SK-N-SH (cell line): ENCODE data around the gene IQSEC1. TPM values are rescaled to one million over a fixed set of nuclear protein-coding genes. Genes with fewer than 3 reads are reported as not detected.
A peak's percentile ranks its signal among the peaks of the same experiment; 100 is the strongest.

Source experiments
- CTCF ChIA-PET: fragments of 300-600, 350-600 bp; formaldehyde crosslinking; extraction: SDS; loops from one replicate; lab custom pipeline; 2021; lab: Yijun Ruan, JAX
- POLR2A ChIA-PET: fragments of 350-600 bp; sonication (Branson Sonifier 250); formaldehyde crosslinking; extraction: SDS; loops from one replicate; lab custom pipeline; 2020; ENCODE audit warnings: antibody characterized with exemption, inconsistent platforms; lab: Yijun Ruan, JAX
- DNase-seq: peaks from one replicate; pipeline ENCODE4 v3.0.0; 2012
- H2AFZ ChIP-seq: fragments of 200-600 bp; sonication (generic); 2 replicates; pipeline ENCODE4 v1.8.1; 2016; ENCODE audit warnings: antibody characterized with exemption, mild to moderate bottlenecking, low read depth
- H3F3A ChIP-seq: fragments of 200-600 bp; sonication (generic); replicated peaks from 2 replicates; pipeline ENCODE3; 2016; ENCODE audit warnings: antibody characterized with exemption, mild to moderate bottlenecking; ENCODE audit not compliant: insufficient read depth
- H3K27ac ChIP-seq, 2 experiments: fragments of 200-500 bp in 1 of 2; fragments of 200-600 bp in 1 of 2; sonication (Bioruptor generic) in 1 of 2; sonication (generic), shearing (Covaris generic) in 1 of 2; 2 replicates each; pipeline versions ENCODE4 v1.5.1 to v1.6.1; 2014 to 2016; ENCODE audit warnings: low read depth in 2 of 2, inconsistent platforms in 1 of 2, low read length in 1 of 2, mild to moderate bottlenecking in 1 of 2, mixed read lengths in 1 of 2
- H3K27me3 ChIP-seq: fragments of 200-600 bp; sonication (generic), shearing (Covaris generic); 2 replicates; pipeline ENCODE4 v1.6.1; 2016; ENCODE audit warnings: mixed run types; ENCODE audit not compliant: insufficient read depth
- H3K36me3 ChIP-seq, 2 experiments: fragments of 200-500 bp in 1 of 2; fragments of 200-600 bp in 1 of 2; sonication (Bioruptor generic) in 1 of 2; sonication (generic) in 1 of 2; replicated peaks in 1 of 2; 2 replicates each; pipeline versions ENCODE3 to v1.5.1; 2014 to 2016; ENCODE audit warnings: low read length in 1 of 2, mild to moderate bottlenecking in 1 of 2; ENCODE audit not compliant: insufficient read depth in 2 of 2, control insufficient read depth in 1 of 2
- H3K4me1 ChIP-seq, 2 experiments: fragments of 200-500 bp in 1 of 2; fragments of 200-600 bp in 1 of 2; sonication (Bioruptor generic) in 1 of 2; sonication (generic), shearing (Covaris generic) in 1 of 2; 2 replicates each; pipeline versions ENCODE4 v1.5.1 to v1.6.1; 2014 to 2016; ENCODE audit warnings: low read depth in 1 of 2, low read length in 1 of 2, mixed run types in 1 of 2; ENCODE audit not compliant: insufficient read depth in 2 of 2, control insufficient read depth in 1 of 2
- H3K4me2 ChIP-seq: fragments of 200-600 bp; sonication (generic), shearing (Covaris generic); 2 replicates; pipeline ENCODE4 v1.6.1; 2017; ENCODE audit warnings: mixed run types
- H3K4me3 ChIP-seq, 2 experiments: fragments of 200-500 bp in 1 of 2; fragments of 200-600 bp in 1 of 2; sonication (Bioruptor generic) in 1 of 2; sonication (generic), shearing (Covaris generic) in 1 of 2; 2 replicates each; pipeline versions ENCODE4 v1.5.1 to v1.8.1; 2014 to 2016; ENCODE audit warnings: low read depth in 2 of 2, inconsistent platforms in 1 of 2, low read length in 1 of 2, mild to moderate bottlenecking in 1 of 2, mixed read lengths in 1 of 2, moderate library complexity in 1 of 2
- H3K79me2 ChIP-seq: fragments of 200-600 bp; sonication (generic); 2 replicates; pipeline ENCODE4 v1.8.1; 2017; ENCODE audit warnings: mild to moderate bottlenecking; ENCODE audit not compliant: insufficient read depth
- H3K9ac ChIP-seq: fragments of 200-600 bp; sonication (generic); 2 replicates; pipeline ENCODE4 v1.6.1; 2017; ENCODE audit warnings: mixed run types
- H3K9me2 ChIP-seq: fragments of 200-600 bp; sonication (generic); 2 replicates; pipeline ENCODE4 v1.6.1; 2017; ENCODE audit warnings: mixed run types
- H3K9me3 ChIP-seq: fragments of 200-600 bp; sonication (generic); 2 replicates; pipeline ENCODE4 v1.6.1; 2017; ENCODE audit warnings: mixed run types, mild to moderate bottlenecking, moderate library complexity
- H4K20me1 ChIP-seq: fragments of 200-600 bp; sonication (generic); 2 replicates; pipeline ENCODE4 v1.6.1; 2017; ENCODE audit warnings: mild to moderate bottlenecking, mixed run types; ENCODE audit not compliant: insufficient read depth
- ELF1 ChIP-seq: IDR thresholded peaks from 2 replicates; pipeline ENCODE4 v1.4.0; 2012
- EP300 ChIP-seq, 2 experiments: IDR thresholded peaks; 2 replicates each; pipeline versions ENCODE4 v1.4.0 to v1.6.1; 2012; ENCODE audit warnings: borderline replicate concordance in 1 of 2, low read depth in 1 of 2, low read length in 1 of 2
- FOXJ3 ChIP-seq: sonication (generic); formaldehyde crosslinking; IDR thresholded peaks from 2 replicates; pipeline ENCODE4 v1.5.1; 2020; ENCODE audit warnings: mild to moderate bottlenecking, missing genetic modification reagents
- MEF2A ChIP-seq: IDR thresholded peaks from 2 replicates; pipeline ENCODE4 v1.4.0; 2012; ENCODE audit warnings: low read depth, borderline replicate concordance
- NFIC ChIP-seq: IDR thresholded peaks from 2 replicates; pipeline ENCODE4 v1.4.0; 2012; ENCODE audit warnings: borderline replicate concordance
- POLR2AphosphoS5 ChIP-seq: IDR thresholded peaks from 2 replicates; pipeline ENCODE4 v1.6.1; 2012; ENCODE audit warnings: low read depth, low read length
- TAF1 ChIP-seq: IDR thresholded peaks from 2 replicates; pipeline ENCODE4 v1.6.1; 2012; ENCODE audit warnings: low read depth, mild to moderate bottlenecking, low read length, moderate library complexity, borderline replicate concordance
- TCF12 ChIP-seq: IDR thresholded peaks from 2 replicates; pipeline ENCODE4 v1.4.0; 2012
- WGBS: methylation state at CpG from one replicate; pipeline ENCODE4 v1.1.6; 2017; ENCODE audit warnings: low lambda C conversion rate; 5-methylcytosine and 5-hydroxymethylcytosine counted together
- polyA plus RNA-seq, 3 experiments: library from polyadenylated mRNA; depleted of rRNA; stranded (reverse); fragments of >200 nt; gene quantifications; 2 replicates each; pipeline ENCODE4 v1.2.3, GENCODE V29; 2012
- TF ChIP-seq, protein P1 (sequence below): IDR thresholded peaks from 2 replicates; pipeline ENCODE4 v1.6.1; 2012; ENCODE audit warnings: mild to moderate bottlenecking, low read depth, low read length, moderate library complexity
- TF ChIP-seq, protein P2 (sequence below): fragments of 150-350 bp; IDR thresholded peaks from 2 replicates; pipeline ENCODE4 v1.6.1; 2017; ENCODE audit warnings: antibody characterized with exemption, low read length, low read depth, borderline replicate concordance
- TF ChIP-seq, protein P3 (sequence below): fragments of 200-600 bp; sonication (generic); IDR thresholded peaks from 2 replicates; pipeline ENCODE4 v1.6.1; 2017; ENCODE audit warnings: antibody characterized with exemption, mild to moderate bottlenecking, moderate library complexity

Gene IQSEC1
- polyA plus RNA-seq, 1 of the 3 experiments (the other 2 are of a cell fraction) = 6.2 TPM

DNA sequence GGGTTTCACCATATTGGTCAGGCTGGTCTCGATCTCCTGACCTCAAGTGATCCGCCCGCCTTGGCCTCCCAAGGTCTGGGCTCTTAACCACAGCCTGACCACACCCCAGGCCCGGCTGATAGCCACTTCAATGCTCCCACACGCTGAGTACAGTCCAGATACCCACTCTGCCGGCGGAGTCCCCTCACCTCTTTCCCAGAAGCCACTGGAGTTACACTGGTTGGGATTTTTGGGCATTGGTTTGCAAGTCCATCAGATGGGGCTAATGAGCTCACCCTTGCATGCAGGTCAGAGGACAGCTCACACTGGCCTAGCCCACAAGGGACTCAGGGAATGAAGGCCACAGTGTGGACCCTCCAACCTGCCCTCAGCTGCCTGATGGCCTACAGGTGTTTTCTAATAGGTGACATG lies 60.1 kb downstream of the IQSEC1 start (continued):
- TF ChIP-seq, protein P1, sequence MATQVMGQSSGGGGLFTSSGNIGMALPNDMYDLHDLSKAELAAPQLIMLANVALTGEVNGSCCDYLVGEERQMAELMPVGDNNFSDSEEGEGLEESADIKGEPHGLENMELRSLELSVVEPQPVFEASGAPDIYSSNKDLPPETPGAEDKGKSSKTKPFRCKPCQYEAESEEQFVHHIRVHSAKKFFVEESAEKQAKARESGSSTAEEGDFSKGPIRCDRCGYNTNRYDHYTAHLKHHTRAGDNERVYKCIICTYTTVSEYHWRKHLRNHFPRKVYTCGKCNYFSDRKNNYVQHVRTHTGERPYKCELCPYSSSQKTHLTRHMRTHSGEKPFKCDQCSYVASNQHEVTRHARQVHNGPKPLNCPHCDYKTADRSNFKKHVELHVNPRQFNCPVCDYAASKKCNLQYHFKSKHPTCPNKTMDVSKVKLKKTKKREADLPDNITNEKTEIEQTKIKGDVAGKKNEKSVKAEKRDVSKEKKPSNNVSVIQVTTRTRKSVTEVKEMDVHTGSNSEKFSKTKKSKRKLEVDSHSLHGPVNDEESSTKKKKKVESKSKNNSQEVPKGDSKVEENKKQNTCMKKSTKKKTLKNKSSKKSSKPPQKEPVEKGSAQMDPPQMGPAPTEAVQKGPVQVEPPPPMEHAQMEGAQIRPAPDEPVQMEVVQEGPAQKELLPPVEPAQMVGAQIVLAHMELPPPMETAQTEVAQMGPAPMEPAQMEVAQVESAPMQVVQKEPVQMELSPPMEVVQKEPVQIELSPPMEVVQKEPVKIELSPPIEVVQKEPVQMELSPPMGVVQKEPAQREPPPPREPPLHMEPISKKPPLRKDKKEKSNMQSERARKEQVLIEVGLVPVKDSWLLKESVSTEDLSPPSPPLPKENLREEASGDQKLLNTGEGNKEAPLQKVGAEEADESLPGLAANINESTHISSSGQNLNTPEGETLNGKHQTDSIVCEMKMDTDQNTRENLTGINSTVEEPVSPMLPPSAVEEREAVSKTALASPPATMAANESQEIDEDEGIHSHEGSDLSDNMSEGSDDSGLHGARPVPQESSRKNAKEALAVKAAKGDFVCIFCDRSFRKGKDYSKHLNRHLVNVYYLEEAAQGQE = no peak
- no peak for TF ChIP-seq ELF1
- no peak for TF ChIP-seq EP300 (IDR thresholded peaks at IDR 0.05; ENCODE audit: borderline replicate concordance in 1 of 2, low read depth in 1 of 2, low read length in 1 of 2)
- TF ChIP-seq FOXJ3 (CRISPR knock-in tag) = no peak

DNA sequence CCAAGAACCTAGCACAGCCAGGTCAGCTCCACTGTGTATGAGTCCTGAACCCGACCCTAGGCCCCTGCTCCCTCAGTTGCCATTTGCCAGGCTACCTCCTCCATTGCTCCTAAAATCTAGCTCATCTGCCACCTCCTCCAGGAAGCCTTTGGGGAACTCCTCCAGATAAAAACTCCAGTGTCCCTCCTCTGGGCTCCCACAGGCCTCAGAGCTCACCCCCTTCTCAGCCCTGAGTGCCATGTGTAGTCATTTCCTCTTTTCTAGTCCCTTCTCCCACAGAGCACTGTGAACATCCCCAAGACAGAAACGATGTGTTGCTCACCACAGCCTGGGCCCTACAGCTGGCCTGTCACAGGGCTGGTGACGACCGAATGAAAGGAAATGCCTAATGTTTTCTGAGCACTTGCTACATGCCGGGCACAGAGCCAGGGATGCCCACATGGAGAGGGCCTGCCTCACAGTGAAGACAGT lies 61.0 kb downstream of the IQSEC1 start:
- POLR2A ChIA-PET = no interaction called here
- no peak for DNase-seq
- WGBS = 25% methylated on average over 4 of the region's 5 CpGs

More for the DNA sequence above, 61.0 kb downstream of the IQSEC1 start:
- H3K27me3 ChIP-seq = no peaks in the 10 kb centered on the region
- no peaks in the 10 kb centered on the region for H3K36me3 ChIP-seq
- no peaks in the 10 kb centered on the region for H3K9me2 ChIP-seq
- no peak overlapping the region for H3K4me2 ChIP-seq
- H3K9ac ChIP-seq = no peak overlapping the region
- CTCF ChIA-PET = interaction anchor here (1.0 to 6.6 kb wide), 2 partner anchors 13 to 18 kb away, joined by 3 to 42 read pairs; no protein-coding TSS in a partner anchor
- no peaks in the 10 kb centered on the region for H3K9me3 ChIP-seq
- no peak overlapping the region for H3K4me3 ChIP-seq
- no peaks in the 10 kb centered on the region for H3F3A ChIP-seq
- H4K20me1 ChIP-seq = no peaks in the 10 kb centered on the region
- H3K4me1 ChIP-seq = peaks cover 0 to 72% of the 10 kb centered on the region in 2 experiments; a peak in 2 of 4 replicates
- no peak overlapping the region; a peak in 1 of 4 replicates for H3K27ac ChIP-seq
- no peaks in the 10 kb centered on the region for H3K79me2 ChIP-seq
- TF ChIP-seq NFIC (peak; percentile 26; the same call in 1 of the 2 replicates), TAF1 (no peak), MEF2A (no peak), ELF1 (no peak), TCF12 (no peak), POLR2AphosphoS5 (no peak)
- TF ChIP-seq, protein P2, sequence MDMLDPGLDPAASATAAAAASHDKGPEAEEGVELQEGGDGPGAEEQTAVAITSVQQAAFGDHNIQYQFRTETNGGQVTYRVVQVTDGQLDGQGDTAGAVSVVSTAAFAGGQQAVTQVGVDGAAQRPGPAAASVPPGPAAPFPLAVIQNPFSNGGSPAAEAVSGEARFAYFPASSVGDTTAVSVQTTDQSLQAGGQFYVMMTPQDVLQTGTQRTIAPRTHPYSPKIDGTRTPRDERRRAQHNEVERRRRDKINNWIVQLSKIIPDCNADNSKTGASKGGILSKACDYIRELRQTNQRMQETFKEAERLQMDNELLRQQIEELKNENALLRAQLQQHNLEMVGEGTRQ = no peak
- TF ChIP-seq, protein P3, sequence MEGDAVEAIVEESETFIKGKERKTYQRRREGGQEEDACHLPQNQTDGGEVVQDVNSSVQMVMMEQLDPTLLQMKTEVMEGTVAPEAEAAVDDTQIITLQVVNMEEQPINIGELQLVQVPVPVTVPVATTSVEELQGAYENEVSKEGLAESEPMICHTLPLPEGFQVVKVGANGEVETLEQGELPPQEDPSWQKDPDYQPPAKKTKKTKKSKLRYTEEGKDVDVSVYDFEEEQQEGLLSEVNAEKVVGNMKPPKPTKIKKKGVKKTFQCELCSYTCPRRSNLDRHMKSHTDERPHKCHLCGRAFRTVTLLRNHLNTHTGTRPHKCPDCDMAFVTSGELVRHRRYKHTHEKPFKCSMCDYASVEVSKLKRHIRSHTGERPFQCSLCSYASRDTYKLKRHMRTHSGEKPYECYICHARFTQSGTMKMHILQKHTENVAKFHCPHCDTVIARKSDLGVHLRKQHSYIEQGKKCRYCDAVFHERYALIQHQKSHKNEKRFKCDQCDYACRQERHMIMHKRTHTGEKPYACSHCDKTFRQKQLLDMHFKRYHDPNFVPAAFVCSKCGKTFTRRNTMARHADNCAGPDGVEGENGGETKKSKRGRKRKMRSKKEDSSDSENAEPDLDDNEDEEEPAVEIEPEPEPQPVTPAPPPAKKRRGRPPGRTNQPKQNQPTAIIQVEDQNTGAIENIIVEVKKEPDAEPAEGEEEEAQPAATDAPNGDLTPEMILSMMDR = no peak
- no peak overlapping the region for H2AFZ ChIP-seq
